Heart left ventricle (tissue), 16 donors: ENCODE measurements around the gene CPEB1. TPM values are rescaled to one million over a fixed set of nuclear protein-coding genes. Genes with fewer than 3 reads are reported as not detected.

Experiments
- ATAC-seq, 4 donors: fragments of 200-7000 bp; cut with Tn5 transposase; one replicate each; pipeline ENCODE4 v1.9.1; 2020 to 2022; ENCODE audit warnings: moderate library complexity in 4 of 4, mild to moderate bottlenecking in 3 of 4, moderate number of reproducible peaks in 1 of 4
- DNase-seq, 5 donors: peaks; one replicate each; pipeline ENCODE4 v3.0.0-alpha.2; 2020
- H3K27ac ChIP-seq, 12 donors: fragments of 200-600 bp; sonication (generic) in 4 of 12; one replicate each; pipeline versions ENCODE4 v1.5.0 to v1.8.0; 2016 to 2022; ENCODE audit warnings: mild to moderate bottlenecking in 2 of 12
- H3K27me3 ChIP-seq, 9 donors: fragments of 200-600 bp; sonication (generic) in 2 of 9; one replicate each; pipeline versions ENCODE4 v1.5.1 to v1.8.0; 2016 to 2022; ENCODE audit warnings: mild to moderate bottlenecking in 3 of 9
- H3K36me3 ChIP-seq, 9 donors: fragments of 200-600 bp; sonication (generic) in 2 of 9; one replicate each; pipeline versions ENCODE4 v1.5.0 to v1.8.0; 2018 to 2022; ENCODE audit warnings: mild to moderate bottlenecking in 2 of 9
- H3K4me1 ChIP-seq, 12 donors: fragments of 200-600 bp; sonication (generic) in 4 of 12; one replicate each; pipeline versions ENCODE4 v1.5.0 to v1.8.0; 2016 to 2022; ENCODE audit warnings: mild to moderate bottlenecking in 3 of 12
- H3K4me3 ChIP-seq, 12 donors: fragments of 200-600 bp; sonication (generic) in 4 of 12; one replicate each; pipeline versions ENCODE4 v1.5.0 to v1.8.0; 2017 to 2022; ENCODE audit warnings: mild to moderate bottlenecking in 9 of 12, moderate library complexity in 4 of 12
- H3K9me3 ChIP-seq, 12 donors: fragments of 200-600 bp; sonication (generic) in 4 of 12; one replicate each; pipeline versions ENCODE4 v1.5.0 to v1.8.0; 2016 to 2022; ENCODE audit warnings: mild to moderate bottlenecking in 1 of 12
- CTCF ChIP-seq, 12 donors: fragments of 200-600 bp; sonication (generic) in 4 of 12; IDR thresholded peaks; one replicate each; pipeline versions ENCODE4 v1.5.0 to v1.8.0; 2018 to 2022; ENCODE audit warnings: antibody characterized with exemption in 12 of 12, mild to moderate bottlenecking in 5 of 12
- POLR2A ChIP-seq, 2 donors: fragments of 450-650 bp; IDR thresholded peaks; one replicate each; pipeline ENCODE4 v1.6.1; 2017; ENCODE audit warnings: antibody characterized with exemption in 2 of 2, mild to moderate bottlenecking in 2 of 2, moderate library complexity in 2 of 2
- WGBS, 4 donors: extraction: QIAGEN DNeasy Blood & Tissue Kit in 2 of 4; methylation state at CpG; one replicate each; pipeline versions ENCODE4 v1.1.5 to v1.1.7; 2013 to 2018; 5-methylcytosine and 5-hydroxymethylcytosine counted together
- intact Hi-C, 10 donors: fragments of 100-400 bp; cut with DNase I; formaldehyde crosslinking; loops; one replicate each; pipeline versions ENCODE4 v1.11.1 to v1.14.2; 2022
- polyA plus RNA-seq, 2 donors: library from polyadenylated mRNA; stranded (reverse); fragments of 200-250 nt; gene quantifications; one replicate each; pipeline ENCODE4 v1.2.3, GENCODE V29; 2013
- total RNA-seq, 9 donors: library from RNA; depleted of rRNA in 2 of 9; stranded (reverse); fragments of >200 nt in 2 of 9; fragmentation: NEBNext Ultra II Directional in 3 of 9; extraction: Animal tissue kit (Norgen Biotek cat#: 25700) in 3 of 9; gene quantifications; one replicate each; pipeline versions ENCODE4 v1.1.0 to v1.2.4, GENCODE V29; 2016 to 2023
- donor health status: ischemic (EF 13 %, LVEDD 7.1; RV severe dilation, severe dysfunction).
- donor health status: healthy with polysubstance abuse.
- donor health status: DM: no; HTN: yes; CAD: no.
- donor health status: DM: no; HTN: no; CAD: no.
- donor health status: ischemic (EF 25% LVEDD 6.9; RV normal size, moderate dysfunction).
- donor health status: ischemic (EF 25% LVEDD 5.7; RV mildly dilated, moderate dysfunction).
- donor health status: healthy.
- donor health status: DM: yes; HTN: yes; CAD: no.
- donor health status: ischemic (EF 35%, LVEDD 5.7; RV mildly dilated, moderate dysfunction).
- donor health status: nonischemic (EF 11% LVEDD 7.7; RV severe dilation, severe dysfunction).
- donor health status: DM: yes; HTN: yes; CAD: no.
- donor health status: PGD.
- donor health status: ischemic (EF 29% LVEDD 5.4; RV normal size, mild dysfunction).
- donor health status: nonischemic (EF 23%, LVEDD 6.1; RV moderate dilation, normal function).

The CPEB1 gene
- total and polyA plus RNA-seq, 11 donors: 0.07 to 8.7 (median 0.54) TPM; not detected in 1

- intact Hi-C loops: loop anchor here in 1 of 10 donors (10.0 kb wide), 1 partner anchor 49 kb away; the partner anchor contains the start of gene AP3B2
- H3K27me3 ChIP-seq: peaks cover 0 to 3% (median 0%) of the 10 kb centered on the region in 9 donors
Observed at GRCh38 chr15:82655606-82656005, 8.4 kb upstream of the CPEB1 start.

GRCh38 chr15:82653483-82654168, 6.5 kb upstream of the CPEB1 start:
- Histone ChIP-seq H3K36me3 (no peaks in the 10 kb centered on the region), H3K27ac (no peak overlapping the region), H3K27me3 (peaks cover 0 to 17% (median 0%) of the 10 kb centered on the region in 9 donors), H3K4me3 (no peak overlapping the region), H3K4me1 (no peaks in the 10 kb centered on the region), H3K9me3 (no peaks in the 10 kb centered on the region)
- 62 to 67% (median 65%) methylated on average over 3 of the region's 3 CpGs for WGBS, 4 donors
- ATAC-seq (no peak), DNase-seq (no peak)
- no peak for TF ChIP-seq CTCF (IDR thresholded peaks at IDR 0.05)
- no peak for TF ChIP-seq POLR2A (IDR thresholded peaks at IDR 0.05)
- intact Hi-C loops: loop anchor here in 1 of 10 donors (10.0 kb wide), 1 partner anchor 51 kb away; the partner anchor contains the start of gene AP3B2

More at GRCh38 chr15:82655606-82656005, 8.4 kb upstream of the CPEB1 start:
- Histone ChIP-seq H3K9me3 (no peaks in the 10 kb centered on the region), H3K4me3 (no peak overlapping the region), H3K4me1 (no peaks in the 10 kb centered on the region), H3K36me3 (no peaks in the 10 kb centered on the region), H3K27ac (no peak overlapping the region)
- TF ChIP-seq CTCF (IDR thresholded peaks at IDR 0.05): no peak
- TF ChIP-seq POLR2A (IDR thresholded peaks at IDR 0.05): no peak
- 44 to 90% (median 67%) methylated on average over 2 to 3 of the region's 3 CpGs for WGBS, 4 donors
- DNase-seq (no peak), ATAC-seq (no peak)

DNA sequence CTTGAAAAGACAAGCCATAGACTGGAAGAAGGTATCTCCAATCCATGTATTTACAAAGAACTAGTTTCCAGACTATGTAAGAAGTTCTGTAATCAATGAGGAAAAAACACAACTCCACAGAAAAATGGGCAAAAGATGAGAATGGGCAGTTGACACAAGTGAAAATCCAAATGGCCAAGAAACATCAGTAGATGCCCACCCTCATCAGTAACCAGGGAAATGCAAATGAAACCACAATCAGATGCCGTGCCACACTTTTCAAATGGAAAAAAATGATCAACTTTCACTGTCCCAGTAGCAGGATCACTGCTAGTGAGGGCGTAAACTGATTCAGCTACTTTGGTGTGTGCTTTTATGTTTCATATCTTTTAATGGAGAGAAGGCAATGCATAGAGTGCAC, 4.5 kb upstream of the CPEB1 start:
- Histone ChIP-seq H3K4me1 (peaks cover 3 to 18% (median 13%) of the 10 kb centered on the region in 12 donors), H3K27ac (no peak overlapping the region), H3K27me3 (peaks cover 11 to 36% (median 17%) of the 10 kb centered on the region in 9 donors), H3K9me3 (no peaks in the 10 kb centered on the region), H3K4me3 (no peak overlapping the region), H3K36me3 (no peaks in the 10 kb centered on the region)
- intact Hi-C loops: loop anchor here in 1 of 10 donors (10.0 kb wide), 1 partner anchor 53 kb away; the partner anchor contains the start of gene AP3B2
- ATAC-seq (no peak), DNase-seq (no peak)
- no peak for TF ChIP-seq POLR2A (IDR thresholded peaks at IDR 0.05)
- no peak for TF ChIP-seq CTCF (IDR thresholded peaks at IDR 0.05)
- 82 to 95% (median 87%) methylated on average over 2 of the region's 2 CpGs for WGBS, 4 donors

DNA sequence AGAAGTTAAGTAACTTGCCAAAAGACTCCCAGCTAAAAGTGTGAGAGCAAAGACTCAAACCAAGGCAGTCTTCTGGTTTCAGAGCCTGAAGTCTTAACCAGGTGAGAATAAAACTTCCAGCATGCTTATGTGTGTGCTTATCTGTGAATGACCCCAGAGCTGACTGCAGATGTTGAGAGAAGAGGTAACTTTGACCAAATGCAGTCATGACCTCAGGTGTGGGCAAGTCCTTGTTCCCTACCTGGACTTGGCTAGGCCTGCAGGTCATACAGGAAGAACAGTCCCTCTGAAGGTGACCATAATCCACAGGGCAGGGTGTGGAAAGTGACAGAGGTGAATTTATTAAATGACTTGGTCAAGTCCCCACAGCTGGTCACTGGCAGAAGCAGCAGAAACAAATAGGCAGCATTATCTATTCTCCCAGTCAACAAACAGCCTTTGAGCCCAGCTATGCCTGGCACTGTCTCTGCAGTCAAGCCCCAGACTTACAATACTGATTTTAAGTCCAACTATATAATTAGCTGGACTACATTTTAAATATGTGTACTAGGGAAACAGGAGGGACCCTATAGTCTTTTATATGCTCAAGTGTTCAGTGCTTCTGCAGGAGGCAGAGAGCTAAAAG, 3.0 kb upstream of the CPEB1 start:
- intact Hi-C loops: loop anchor here in 1 of 10 donors (10.0 kb wide), 1 partner anchor 55 kb away; the partner anchor contains the start of gene AP3B2

More for the DNA sequence above, 3.0 kb upstream of the CPEB1 start:
- ATAC-seq (no peak), DNase-seq (no peak)
- Histone ChIP-seq H3K27me3 (peaks cover 18 to 52% (median 32%) of the 10 kb centered on the region in 9 donors), H3K27ac (no peak overlapping the region), H3K9me3 (no peaks in the 10 kb centered on the region), H3K4me3 (no peak overlapping the region), H3K4me1 (peaks cover 5 to 27% (median 16%) of the 10 kb centered on the region in 12 donors), H3K36me3 (no peaks in the 10 kb centered on the region)
- TF ChIP-seq CTCF (IDR thresholded peaks at IDR 0.05): no peak
- no peak for TF ChIP-seq POLR2A (IDR thresholded peaks at IDR 0.05)
